ENCODE measurements around the gene MUTYH. TPM values are rescaled to one million over a fixed set of nuclear protein-coding genes. Genes with fewer than 3 reads are reported as not detected.
A peak's percentile ranks its signal among the peaks of the same experiment; 100 is the strongest.

Gene MUTYH
- total and polyA plus RNA-seq, 9 of the 15 experiments (the other 6 are each of a cell fraction or from before 2014, with no cell fraction given) = 3.4 to 53.5 (median 29.0) TPM

- TF ChIP-seq REST (IDR thresholded peaks at IDR 0.05; ENCODE audit: borderline replicate concordance) (no peak), REST (CRISPR knock-in tag; IDR thresholded peaks at IDR 0.05; ENCODE audit: low read depth) (no peak), ZNF830 (CRISPR knock-in tag; IDR thresholded peaks at IDR 0.05) (0 out of 2 replicates have a peak, but pooled peaks have one; percentile 46), GATAD2A (IDR thresholded peaks at IDR 0.05) (no peak), ZBED1 (IDR thresholded peaks at IDR 0.05) (peak; percentile 73), ELF1 (tag; IDR thresholded peaks at IDR 0.05) (peak; percentile 80), ZNF76 (CRISPR knock-in tag; IDR thresholded peaks at IDR 0.05; ENCODE audit: borderline replicate concordance) (peak; percentile 7; the same call in 1 of the 2 replicates), PPARD (CRISPR knock-in tag; IDR thresholded peaks at IDR 0.05) (no peak), ZBTB5 (IDR thresholded peaks at IDR 0.05) (no peak), RBM17 (IDR thresholded peaks at IDR 0.05; ENCODE audit: borderline replicate concordance, low read depth, low read length) (no peak), FOXO4 (CRISPR knock-in tag; IDR thresholded peaks at IDR 0.05) (no peak), MCM3 (IDR thresholded peaks at IDR 0.05) (no peak), NR3C1 (CRISPR knock-in tag; IDR thresholded peaks at IDR 0.05) (no peak; the same call in 1 of the 2 replicates), THRB (CRISPR knock-in tag; conservative IDR thresholded peaks at IDR 0.05) (peak; percentile 81), PHF21A (IDR thresholded peaks at IDR 0.05; ENCODE audit: borderline replicate concordance, low read depth) (no peak)
Measured at GRCh38 chr1:45339789-45340558, at the start of gene MUTYH, which contains the start of gene TOE1 (continued).

Measured in K562 (cell line).